ENCODE results near the gene ZNF775.

The ZNF775 gene

DNA sequence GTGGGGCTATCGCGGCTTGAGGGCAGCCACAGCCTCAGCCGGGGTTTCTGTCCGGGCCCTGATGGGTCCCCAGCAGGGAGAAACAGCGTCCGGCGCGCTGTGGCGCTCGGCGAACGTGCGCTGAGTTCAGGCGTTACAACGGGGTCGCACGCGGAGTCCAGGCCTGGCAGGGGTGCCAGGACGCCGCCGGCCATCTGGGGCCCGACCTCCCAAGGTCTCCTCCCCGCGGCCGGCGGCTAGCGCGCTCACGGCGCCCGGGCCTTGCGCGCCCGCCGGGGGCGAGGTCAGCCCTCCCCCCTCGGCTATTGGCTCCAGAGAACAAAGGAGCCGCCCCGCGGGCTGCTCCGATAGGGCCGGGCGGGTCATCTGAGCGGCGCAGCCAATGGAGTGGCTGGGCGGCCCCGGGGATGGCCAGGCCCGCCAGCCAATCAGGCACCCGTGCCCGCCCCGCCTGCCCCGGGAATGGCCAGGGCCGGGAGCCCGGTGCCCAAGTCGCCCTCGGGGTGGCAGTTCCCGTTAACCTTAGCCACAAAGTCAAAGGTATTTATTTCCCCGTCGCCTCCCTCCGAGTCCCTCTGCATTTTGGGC, at the start of gene ZNF775:
ZNF775 (plus strand) TSS at position 478 of the 588 bp plus-strand sequence. CDS start 9,141 bp downstream, outside the sequence.
- peak; percentile 96 for DNase-seq

DNA sequence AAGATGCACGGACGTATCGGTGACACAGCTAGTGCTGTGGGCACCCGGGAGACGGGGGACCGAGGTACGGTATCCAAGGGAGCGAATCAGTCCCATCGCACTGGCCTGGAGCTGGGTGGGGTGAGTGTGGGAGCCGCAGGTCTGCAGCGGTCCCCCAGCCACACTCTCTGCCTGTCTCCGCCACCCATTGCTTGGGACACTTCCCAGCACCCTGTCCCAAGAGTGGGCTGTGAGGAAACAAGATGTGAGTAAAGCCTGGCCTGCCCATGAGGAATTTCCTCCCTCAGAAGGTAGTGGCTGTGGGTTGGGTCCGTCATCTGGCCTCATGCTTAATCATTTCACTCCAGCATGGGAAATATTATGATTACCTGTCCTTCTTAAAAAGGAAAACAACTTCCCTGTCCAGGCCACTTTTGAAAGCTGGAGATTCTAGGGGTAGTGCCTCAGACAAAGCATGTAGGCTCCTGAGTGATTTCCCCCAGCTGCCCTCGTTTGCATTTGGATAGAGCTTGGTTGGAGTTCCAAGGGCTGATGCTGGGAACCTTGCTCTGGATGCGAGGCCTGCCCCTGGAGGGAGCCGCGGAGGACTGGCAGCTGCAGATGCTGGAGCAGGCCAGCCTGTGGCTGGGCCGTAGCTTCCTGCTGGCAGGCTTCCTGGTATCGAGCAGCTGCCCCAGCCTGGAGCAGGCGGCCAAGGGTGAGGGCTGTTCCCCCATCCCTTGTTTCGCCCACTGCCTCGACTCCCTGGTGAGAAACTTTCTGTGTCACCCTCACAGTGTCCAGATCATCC, 49.6 kb upstream of the ZNF775 start:
- no peak for DNase-seq

DNA sequence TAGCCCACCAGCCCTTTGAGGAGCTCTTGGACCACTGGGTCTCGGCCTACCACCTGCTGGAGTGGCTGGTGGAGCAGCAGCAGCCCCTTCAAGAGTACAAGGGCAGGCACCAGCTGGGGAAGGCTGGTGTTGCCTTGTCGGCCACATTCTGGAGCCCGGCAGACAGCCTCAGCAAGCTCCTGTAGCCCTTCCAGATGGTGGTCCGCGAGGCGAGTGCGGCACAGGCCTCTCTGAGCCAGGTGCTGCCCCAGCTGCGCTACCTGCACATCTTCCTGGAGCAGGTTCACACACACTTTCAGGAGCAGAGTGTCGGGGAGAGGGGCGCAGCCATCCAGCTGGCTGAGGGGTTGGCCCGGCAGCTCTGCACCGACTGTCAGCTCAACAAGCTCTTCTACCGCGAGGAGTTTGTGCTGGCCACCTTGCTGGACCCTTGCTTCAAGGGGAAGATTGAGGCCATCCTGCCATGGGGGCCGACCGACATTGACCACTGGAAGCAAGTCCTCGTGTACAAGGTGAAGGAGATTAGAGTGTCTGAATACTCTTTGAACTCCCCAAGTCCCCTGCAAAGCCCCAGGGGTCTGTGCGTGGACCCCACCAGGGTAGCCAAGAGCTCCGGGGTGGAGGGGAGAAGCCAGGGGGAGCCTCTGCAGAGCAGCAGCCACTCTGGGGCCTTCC, 48.8 kb upstream of the ZNF775 start:
- no peak for DNase-seq

DNA sequence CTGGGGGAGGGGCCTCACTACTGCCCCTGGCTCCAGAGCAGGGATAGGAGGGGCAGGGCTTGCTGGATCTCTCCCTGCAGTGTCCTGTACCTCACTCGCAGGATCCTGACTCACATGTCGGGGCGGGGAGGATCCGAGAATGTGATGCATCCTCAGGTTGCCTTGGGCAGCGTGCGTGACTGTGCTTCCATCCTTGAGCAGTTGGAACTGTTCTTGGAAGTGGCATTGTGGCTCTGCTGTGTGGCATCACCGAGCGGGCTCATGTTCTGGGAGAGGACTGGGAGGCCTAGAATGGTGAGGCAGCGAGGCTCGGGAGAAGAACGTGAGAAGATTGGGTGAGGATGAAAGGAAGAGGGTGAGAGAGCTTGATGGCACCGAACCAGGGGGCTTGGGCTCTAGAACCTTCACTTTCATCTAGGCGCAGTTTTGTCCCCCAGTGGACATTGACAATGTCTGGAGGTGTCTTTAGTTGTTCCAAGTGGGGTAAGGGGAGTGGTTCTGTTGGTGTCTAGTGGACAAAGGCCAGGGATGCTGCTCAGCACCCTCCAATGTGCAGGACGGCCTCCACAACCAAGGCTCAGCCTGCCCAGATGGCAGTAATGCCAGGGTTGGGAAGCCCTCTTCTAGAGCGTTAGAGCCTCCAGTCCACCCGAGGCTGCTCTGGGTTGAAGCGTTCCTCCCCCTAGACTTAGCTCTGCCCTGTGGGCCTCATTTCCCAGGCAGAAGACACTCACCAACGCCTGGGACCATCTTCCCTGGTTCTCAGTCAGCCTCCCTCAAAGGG, 46.1 kb upstream of the ZNF775 start:
- DNase-seq = no peak

DNA sequence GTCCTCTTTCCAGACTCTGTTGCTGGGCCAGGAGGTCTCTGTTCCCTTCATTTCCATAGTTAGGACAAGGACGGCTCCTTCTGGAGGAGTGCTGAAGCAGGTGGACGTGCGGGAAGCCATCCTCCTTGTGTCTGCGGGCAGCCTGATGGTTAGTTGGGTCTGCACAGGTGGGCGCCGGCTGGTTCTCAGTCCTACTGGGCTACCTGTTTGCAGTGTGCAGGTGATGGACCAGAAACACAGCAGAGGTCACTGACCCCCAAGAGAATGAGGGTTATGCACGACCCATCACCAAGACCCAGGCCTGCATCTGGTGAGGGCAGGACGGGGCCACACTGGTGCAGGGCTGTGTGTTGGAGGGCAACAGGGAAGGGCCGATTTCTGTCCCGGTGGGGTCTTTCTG, 45.5 kb upstream of the ZNF775 start:
- no peak for DNase-seq

DNA sequence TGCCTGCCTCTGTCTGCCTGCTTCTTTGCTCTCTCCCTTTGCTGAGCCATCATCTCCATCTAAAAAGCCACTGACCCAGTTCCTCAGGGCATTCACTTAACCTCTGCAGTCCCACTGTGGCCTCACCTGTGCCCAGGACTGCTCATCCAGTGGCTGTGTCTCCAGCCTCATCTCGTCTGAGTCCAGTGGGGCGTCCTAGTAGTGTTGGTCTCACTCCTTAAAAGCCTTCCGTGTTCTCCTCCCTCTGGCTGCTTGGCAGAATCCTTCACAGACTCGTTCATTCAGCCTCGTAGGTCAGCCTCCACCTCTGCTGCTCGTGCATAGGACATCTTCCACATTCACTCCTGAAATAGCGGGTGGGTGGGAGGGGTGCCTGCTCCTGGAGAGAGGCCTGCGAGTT, 45.0 kb upstream of the ZNF775 start:
- no peak for DNase-seq

DNA sequence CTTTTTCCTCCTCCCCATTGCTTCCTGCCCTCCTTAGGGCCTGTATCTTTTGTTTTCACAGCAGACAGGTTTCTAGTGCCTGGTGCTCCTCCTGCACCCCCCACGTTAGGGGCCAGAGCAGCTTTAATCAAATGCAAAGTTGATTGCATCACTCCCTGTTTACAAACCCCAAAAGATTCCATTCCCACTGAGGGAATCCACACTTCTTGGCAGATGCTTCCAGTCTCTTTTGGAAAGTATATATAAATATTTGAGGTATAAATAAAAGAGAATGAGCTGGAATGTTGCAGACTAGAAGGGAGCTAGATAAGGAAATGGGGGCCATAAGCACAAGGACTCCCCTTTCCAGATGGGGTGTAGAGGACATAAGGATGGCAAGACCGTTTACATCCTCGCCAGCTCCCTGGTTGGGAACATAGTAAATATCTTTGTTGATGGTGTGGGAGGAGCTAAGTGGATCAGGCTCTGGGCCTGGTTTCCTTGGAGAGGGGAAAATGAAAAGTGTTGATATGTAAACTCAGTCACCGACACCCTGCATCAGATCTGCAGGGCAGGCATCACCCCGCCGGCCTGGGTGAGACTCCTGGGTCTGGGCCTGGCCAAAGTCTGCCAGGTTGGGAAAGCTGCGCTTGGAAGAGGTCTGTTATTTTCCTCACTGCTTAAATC, 43.9 kb upstream of the ZNF775 start:
- no peak for DNase-seq

DNA sequence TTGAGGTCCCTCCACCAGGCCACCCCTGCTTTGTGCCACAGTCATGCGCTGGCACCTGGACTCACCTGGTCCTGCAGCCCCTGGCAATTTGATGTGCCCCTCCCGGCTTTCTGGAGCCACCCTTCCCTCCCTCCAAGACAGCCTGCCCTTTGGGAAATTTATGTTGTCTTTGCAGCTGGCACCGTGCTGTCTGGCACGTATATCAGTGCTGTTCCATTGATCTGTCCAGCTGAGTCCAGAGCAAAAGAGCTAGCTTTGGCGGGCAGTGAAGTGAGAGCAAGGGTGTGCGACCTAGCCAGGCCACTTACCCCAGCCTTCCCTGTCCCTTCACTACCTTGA, 43.4 kb upstream of the ZNF775 start:
- peak; percentile 39 for DNase-seq

DNA sequence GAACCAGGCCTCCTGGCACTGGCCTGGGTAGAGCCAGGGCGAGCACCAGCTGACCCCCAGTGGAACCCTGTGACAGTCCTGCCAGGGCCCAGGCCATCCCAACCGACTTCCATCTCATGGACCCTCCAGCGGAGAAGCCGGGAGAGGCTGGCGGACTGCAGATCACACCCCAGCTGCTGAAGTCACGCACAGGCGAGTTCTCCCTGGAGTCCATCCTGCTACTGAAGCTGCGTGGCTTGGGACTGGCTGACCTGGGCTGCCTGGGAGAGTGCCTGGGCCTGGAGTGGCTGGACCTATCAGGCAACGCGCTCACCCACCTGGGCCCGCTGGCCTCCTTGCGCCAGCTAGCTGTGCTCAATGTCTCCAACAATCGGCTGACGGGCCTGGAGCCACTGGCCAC, 42.4 kb upstream of the ZNF775 start:
- DNase-seq = no peak

DNA sequence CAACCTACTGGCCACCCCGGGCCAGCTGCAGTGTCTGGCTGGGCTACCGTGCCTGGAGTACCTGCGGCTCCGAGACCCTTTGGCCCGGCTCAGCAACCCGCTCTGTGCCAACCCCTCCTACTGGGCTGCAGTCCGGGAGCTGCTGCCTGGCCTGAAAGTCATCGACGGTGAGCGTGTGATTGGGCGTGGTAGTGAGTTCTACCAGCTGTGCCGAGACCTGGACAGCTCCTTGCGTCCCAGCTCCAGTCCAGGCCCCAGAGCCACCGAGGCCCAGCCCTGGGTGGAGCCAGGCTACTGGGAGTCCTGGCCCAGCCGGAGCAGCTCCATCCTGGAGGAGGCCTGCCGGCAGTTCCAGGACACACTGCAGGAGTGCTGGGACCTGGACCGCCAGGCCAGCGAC, 42.0 kb upstream of the ZNF775 start:
- DNase-seq = no peak

DNA sequence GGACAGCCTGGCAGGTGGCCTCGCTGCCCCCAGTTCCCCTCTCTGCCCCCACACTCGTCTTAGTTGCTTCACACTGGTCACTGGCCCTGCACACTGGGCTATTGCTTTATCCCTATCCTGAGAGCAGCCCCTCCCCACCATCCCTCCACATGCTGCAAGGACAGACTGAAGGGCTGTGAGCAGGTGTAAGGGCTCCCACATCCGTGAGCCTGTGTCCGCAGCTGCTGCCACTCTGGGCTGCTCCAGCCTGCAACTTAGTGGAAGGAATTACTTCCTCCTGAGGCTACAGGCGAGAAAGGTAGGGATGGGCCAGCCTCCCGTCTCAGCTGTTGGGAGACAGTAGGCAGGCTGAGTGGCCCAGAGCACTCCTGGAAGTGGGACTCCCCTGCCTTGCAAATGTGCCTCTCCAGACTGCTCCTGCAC, 41.5 kb upstream of the ZNF775 start:
- DNase-seq = no peak

DNA sequence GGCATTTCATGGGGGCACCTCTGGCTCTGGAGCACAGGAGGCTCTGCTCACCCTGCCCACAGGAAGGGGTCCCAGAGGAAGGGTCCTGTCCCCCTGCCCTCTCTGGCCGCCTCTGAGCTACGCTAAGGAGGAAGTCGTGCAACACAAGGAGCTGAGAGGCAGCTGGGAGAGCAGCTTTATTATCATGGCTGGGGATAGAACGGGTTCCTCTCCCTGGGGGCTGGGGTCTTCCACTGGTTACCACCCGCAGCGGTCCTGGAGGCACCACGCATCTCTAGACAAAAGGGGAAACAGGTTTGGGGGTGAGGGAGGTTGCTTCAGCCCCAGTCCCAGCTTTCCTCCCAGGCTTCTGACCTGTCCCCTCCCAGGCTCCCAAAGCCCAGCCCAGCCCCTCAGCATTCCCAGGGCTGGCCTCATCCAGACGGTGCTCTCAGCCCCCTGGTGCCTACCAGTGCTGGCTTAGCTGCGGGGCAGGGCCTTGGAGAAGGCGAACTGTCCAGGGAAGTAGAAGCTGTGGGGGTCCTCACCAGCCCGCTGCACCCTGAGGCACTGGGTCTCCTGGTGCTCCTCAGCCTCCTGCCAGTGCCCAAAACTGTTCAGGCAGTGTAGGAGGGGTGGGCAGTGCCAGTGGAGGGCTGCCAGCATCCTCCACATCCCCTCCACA, 40.8 kb upstream of the ZNF775 start:
- DNase-seq = no peak

DNA sequence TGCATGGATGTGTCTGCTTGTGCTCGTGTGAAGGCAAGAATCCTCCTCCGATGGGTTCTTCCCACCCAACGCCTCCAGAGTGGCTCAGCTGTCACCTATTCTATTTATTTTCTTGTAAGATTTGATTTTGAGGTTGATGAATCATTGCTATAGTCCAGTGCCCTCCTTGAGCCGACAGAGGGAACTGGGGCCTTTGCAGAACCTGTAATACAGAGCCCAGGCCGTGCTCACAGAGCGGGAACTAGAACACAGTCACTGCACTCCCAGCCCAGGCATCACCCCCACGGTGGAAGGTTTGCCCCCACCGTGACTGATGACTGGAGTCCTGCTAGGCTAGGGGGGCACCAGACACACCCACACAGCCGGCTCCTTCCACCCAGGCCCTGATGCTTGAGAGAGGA, 39.7 kb upstream of the ZNF775 start:
- DNase-seq = no peak

DNA sequence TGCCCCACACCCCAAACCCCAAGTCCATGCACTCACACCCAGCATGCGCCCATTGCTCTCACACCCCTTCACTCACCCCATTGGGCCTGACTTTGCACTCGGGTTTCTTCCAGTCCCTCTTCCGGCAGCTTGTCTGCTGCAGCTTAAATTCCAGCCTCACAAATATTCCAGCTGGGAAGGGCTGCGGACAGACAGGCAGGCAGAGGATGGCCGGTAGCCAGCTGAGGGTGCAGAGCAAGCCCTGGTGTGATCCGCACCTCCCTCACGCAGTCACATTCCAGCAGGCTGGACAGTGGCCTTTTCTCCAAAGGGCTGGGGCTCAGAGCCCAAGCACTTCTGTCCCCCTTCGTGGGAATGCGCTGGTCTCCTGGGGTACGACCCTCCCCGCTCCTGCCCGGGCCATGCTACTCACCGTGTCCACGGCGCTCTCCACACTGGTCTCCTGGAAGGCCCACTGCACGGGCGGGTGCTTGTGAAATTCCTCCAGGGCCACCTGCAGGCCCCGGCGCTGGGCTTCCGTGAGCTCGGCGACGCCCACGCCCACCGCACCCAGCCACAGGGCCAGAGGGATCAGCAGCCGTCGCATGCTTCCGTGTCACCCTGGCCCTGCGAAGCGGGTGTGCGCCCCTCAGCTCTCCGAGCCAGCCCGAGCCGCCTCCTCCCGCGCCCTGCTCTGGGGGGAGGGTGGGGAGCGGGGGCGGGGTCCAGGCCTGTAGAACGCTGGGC, 38.9 kb upstream of the ZNF775 start:
- DNase-seq = peak; percentile 67

DNA sequence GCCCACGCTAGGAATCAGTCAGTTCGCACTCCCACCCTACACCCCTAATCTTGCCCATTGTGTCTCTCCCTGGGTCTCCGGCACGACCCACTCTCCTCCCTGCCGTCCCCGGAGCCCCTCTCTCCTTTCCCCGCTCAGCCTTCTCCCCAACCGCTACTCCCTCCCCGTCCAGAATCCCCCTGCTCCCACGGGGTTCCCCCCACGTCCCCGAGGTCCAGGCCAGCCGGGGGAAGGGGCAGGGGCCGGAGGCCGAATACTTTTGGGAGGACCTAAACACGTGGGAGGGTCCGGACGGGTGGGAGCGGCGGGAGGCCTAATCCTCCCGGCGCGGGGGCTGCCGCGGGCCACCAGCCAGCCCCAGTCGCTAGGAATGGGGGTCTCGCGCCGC, 38.3 kb upstream of the ZNF775 start:
- no peak for DNase-seq

DNA sequence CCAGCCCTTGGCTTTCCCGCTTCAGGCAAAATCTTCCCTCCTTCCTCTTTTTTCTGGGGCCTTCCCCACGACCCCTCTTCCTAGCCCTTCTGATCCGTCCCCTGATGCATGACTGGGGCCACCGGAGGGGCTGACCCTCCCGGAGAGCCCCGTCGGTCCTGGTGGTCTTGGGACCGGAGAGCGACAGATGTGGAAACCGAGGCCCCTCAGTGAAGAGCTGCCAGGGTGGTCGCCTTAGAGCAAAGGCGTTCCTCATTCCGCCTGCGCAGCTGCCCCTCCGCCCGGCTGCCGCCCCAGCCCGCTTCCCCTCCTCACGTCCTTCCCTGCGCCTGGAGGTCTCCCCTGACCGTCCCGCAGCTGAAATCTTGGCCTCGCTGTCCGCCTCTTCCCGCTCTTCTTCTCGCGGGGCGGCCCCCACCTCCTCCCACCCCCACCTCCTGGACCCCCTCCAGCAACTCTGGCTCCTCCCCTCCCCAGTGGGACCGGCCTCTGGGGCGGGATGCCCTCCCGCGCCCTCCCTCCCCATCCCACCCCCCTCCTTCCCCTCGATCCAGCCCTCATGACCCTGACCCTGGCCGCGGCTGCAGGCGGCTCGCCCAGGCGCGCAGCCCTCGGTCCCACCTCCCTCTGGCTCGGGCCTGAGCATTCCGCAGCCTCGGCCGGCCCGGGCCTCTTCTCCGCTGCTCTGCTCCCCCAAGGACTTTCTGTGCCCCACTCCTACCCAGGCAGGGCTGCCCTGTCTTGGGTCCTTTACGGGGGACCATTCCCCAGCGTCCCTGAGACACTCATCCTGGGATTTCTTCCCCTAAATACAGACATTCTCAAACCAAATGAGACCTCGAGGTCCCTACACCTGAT, 37.6 kb upstream of the ZNF775 start, which contains the start of gene RARRES2:
RARRES2 (minus strand) TSS at position 367 of the 858 bp plus-strand sequence. CDS start 1,020 bp downstream, outside the sequence.
- DNase-seq = peak; percentile 57

DNA sequence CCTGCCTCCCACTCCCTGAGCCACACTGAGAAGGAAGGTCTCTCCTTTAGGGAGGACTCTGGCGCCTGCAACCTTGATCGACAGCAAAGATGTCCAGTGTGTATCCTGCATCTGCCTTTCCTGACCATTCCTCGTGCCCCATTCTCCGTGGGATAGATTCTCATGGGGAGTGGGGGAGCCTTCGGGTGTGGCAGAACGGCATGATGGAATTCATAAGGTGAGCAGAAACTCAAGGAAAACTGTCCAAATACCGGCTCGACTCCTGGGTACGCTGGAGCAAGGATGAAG, 37.1 kb upstream of the ZNF775 start:
- DNase-seq = no peak

DNA sequence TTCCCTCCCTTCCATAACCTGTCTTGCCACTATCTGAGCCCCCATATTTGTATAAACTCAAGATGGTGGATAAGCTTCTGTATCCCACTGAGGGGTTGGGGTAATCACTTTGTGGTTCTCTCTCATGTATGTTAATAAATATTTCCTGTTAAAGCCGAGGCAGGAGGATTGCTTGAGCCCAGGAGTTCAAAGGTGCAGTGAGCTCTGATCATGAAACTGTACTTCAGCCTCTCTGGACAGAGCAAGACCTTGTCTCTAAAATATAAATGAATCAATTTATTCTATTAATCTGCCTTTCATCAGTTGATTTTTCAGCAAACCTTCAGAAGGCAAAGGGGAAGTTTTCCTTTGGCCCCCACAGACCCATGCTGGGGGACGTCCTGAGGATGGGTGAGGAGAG, 35.9 kb upstream of the ZNF775 start:
- no peak for DNase-seq

DNA sequence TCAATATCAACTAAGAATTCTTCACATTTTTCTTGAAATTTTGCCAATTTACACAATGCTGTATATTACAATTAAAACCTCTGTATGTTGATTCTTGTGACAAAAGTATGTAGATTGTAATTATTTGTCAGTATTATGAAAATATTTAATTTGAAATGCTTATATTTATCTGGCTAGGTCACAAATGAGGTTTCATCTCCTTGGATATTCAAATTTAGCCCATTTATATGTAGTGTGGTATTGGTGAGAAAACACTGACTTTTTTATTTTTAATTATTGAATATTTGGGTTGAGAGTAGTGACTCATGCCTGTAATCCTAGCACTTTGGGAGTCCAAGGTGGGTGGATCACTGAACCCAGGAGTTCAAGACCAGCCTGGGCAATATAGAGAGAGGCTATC, 34.8 kb upstream of the ZNF775 start:
- DNase-seq = no peak

DNA sequence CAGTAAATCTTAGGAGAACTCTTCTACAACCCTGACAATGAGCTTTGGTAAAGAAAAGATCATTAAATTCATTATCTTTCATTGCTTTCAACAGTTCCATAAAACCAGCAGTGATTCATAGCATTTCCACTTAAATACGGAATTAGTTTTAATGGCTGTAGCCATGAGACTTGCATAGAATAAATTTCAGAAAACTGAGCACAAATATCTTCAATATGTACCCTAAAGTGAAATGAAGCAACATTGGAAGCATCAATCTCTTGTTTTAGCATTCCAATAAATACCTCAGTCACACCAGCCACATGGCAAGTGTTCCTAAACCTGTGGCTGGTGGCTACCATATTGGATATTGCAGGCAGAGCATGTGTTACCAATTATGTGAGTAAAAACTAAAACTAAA, 34.1 kb upstream of the ZNF775 start:
- no peak for DNase-seq

DNA sequence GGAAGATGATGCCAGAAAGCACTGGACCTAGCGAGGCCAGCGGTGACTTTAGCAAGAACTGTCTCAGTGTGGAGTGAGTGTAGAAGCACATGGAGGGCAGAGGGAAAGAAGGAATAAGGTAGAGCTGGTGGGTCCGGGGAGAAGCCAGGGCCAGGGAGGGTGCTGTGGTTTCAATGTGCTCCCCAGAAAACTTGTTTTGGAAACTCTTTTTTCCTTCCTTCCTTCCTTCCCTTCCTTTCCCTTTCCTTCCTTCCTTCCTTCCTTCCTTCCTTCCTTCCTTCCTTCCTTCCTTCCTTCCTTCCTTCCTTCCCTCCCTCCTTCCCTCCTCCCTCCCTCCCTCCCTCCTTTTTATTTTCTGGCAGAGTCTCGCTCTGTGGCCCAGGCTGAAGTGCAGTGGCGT, 32.2 kb upstream of the ZNF775 start:
- no peak for DNase-seq

All from retina (tissue), 1 donor.